Ovary (tissue), 9 donors: ENCODE results near the gene LRMDA. TPM values are rescaled to one million over a fixed set of nuclear protein-coding genes. Genes with fewer than 3 reads are reported as not detected.

Source experiments
- DNase-seq, 5 donors: peaks; one replicate each; pipeline ENCODE4 v3.0.0-alpha.2; 2019 to 2020
- H3K27ac ChIP-seq, 2 donors: fragments of 200-600 bp; one replicate each; pipeline versions ENCODE4 v1.5.1 to v1.8.0; 2019 to 2022
- H3K27me3 ChIP-seq: fragments of 200-600 bp; one replicate; pipeline ENCODE4 v1.8.0; 2022
- H3K36me3 ChIP-seq: fragments of 200-600 bp; sonication (generic); one replicate; pipeline ENCODE4 v1.5.1; 2019
- H3K4me1 ChIP-seq: one replicate; pipeline ENCODE4 v1.8.1; 2013; ENCODE audit warnings: mild to moderate bottlenecking, moderate library complexity; ENCODE audit not compliant: insufficient read depth
- H3K4me3 ChIP-seq: fragments of 200-600 bp; sonication (generic); one replicate; pipeline ENCODE4 v1.5.1; 2017
- H3K9me3 ChIP-seq, 2 donors: fragments of 200-600 bp in 1 of 2; sonication (generic) in 1 of 2; one replicate each; pipeline versions ENCODE4 v1.5.1 to v1.8.1; 2013 to 2019; ENCODE audit warnings: mild to moderate bottlenecking in 1 of 2, moderate library complexity in 1 of 2
- CTCF ChIP-seq, 3 donors: fragments of 450-650 bp in 2 of 3; fragments of 200-600 bp in 1 of 3; IDR thresholded peaks; one replicate each; pipeline versions ENCODE4 v1.5.1 to v1.8.0; 2016 to 2022; ENCODE audit warnings: antibody characterized with exemption in 3 of 3, mild to moderate bottlenecking in 1 of 3
- EP300 ChIP-seq: sonication (generic); formaldehyde crosslinking; IDR thresholded peaks from one replicate; pipeline ENCODE4 v1.6.1; 2017; ENCODE audit warnings: antibody characterized with exemption
- POLR2A ChIP-seq: fragments of 450-650 bp; IDR thresholded peaks from one replicate; pipeline ENCODE4 v1.6.1; 2017; ENCODE audit warnings: antibody characterized with exemption, mild to moderate bottlenecking, moderate library complexity
- WGBS, 3 donors: extraction: QIAGEN DNeasy Blood & Tissue Kit in 1 of 3; methylation state at CpG; one replicate each; pipeline versions ENCODE4 v1.1.5 to v1.1.7; 2013 to 2017; 5-methylcytosine and 5-hydroxymethylcytosine counted together
- intact Hi-C, 4 donors: fragments of 100-400 bp; cut with DNase I; formaldehyde crosslinking; loops; one replicate each; pipeline versions ENCODE4 v1.11.0 to v1.15.1; 2022 to 2023
- polyA plus RNA-seq, 2 donors: library from polyadenylated mRNA; stranded (reverse); fragments of 200-250 nt in 1 of 2; fragments of 350-450 nt in 1 of 2; fragmentation: Illumina TruSeq in 1 of 2; extraction: RNeasy Lipid Tissue Mini Kit (QIAGEN cat#74804) in 1 of 2; gene quantifications; one replicate each; pipeline ENCODE4 v1.2.3, GENCODE V29; 2013 to 2014
- total RNA-seq, 7 donors: library from RNA; depleted of rRNA in 2 of 7; stranded (reverse); fragments of >200 nt in 2 of 7; fragmentation: NEBNext Ultra II Directional in 3 of 7; extraction: Animal tissue kit (Norgen Biotek cat#: 25700) in 3 of 7; gene quantifications; one replicate each; pipeline versions ENCODE4 v1.1.0 to v1.2.4, GENCODE V29; 2016 to 2023
- donor health status: DM: no; HTN: no; CAD: no; lungs with moderate emphysema.
- donor health status: DM: no; HTN: no; CAD: no.
- donor health status: Bipolar disorder and iron deficiency.
- donor health status: DM: yes; HTN: yes; CAD: no.
- donor health status: DM: no; HTN: no; CAD: no.
- donor health status: DM: yes; HTN: yes; CAD: no.

LRMDA gene
- total and polyA plus RNA-seq, 9 donors: 14.8 to 30.7 (median 22.9) TPM

GRCh38 chr10:76281659-76282058 lies 850.2 kb downstream of the LRMDA start:
- Histone ChIP-seq H3K36me3 (no peaks in the 10 kb centered on the region), H3K27me3 (no peaks in the 10 kb centered on the region), H3K4me3 (no peak overlapping the region), H3K27ac (no peak overlapping the region), H3K4me1 (peaks cover 7% of the 10 kb centered on the region), H3K9me3 (no peaks in the 10 kb centered on the region)
- intact Hi-C loops: no loop called here
- no peak for TF ChIP-seq POLR2A
- no peak for TF ChIP-seq EP300
- TF ChIP-seq CTCF (IDR thresholded peaks at IDR 0.05): no peak
- no peak for DNase-seq

GRCh38 chr10:76282061-76283025 lies 850.9 kb downstream of the LRMDA start:
- 35 to 47% (median 41%) methylated on average over 13 of the region's 13 CpGs for WGBS, 3 donors
- H3K27ac ChIP-seq: no peak overlapping the region
- H3K36me3 ChIP-seq: no peaks in the 10 kb centered on the region
- DNase-seq: no peak
- no peaks in the 10 kb centered on the region for H3K27me3 ChIP-seq
- peaks cover 7% of the 10 kb centered on the region for H3K4me1 ChIP-seq
- H3K9me3 ChIP-seq: no peaks in the 10 kb centered on the region
- TF ChIP-seq POLR2A (no peak), CTCF (IDR thresholded peaks at IDR 0.05) (no peak), EP300 (no peak)
- intact Hi-C loops: no loop called here
- no peak overlapping the region for H3K4me3 ChIP-seq

- Histone ChIP-seq H3K36me3 (no peaks in the 10 kb centered on the region), H3K4me3 (no peak overlapping the region), H3K9me3 (no peaks in the 10 kb centered on the region), H3K4me1 (peaks cover 7% of the 10 kb centered on the region), H3K27ac (no peak overlapping the region), H3K27me3 (no peaks in the 10 kb centered on the region)
- no peak for DNase-seq
- intact Hi-C loops: no loop called here
- 94 to 100% (median 100%) methylated on average over 2 of the region's 2 CpGs for WGBS, 3 donors
- TF ChIP-seq POLR2A: no peak
- no peak for TF ChIP-seq CTCF (IDR thresholded peaks at IDR 0.05)
- no peak for TF ChIP-seq EP300
Observed at GRCh38 chr10:76284351-76284750, 852.9 kb downstream of the LRMDA start.

- intact Hi-C loops: no loop called here
Observed at GRCh38 chr10:76285012-76285411, 853.6 kb downstream of the LRMDA start.

More at GRCh38 chr10:76285012-76285411, 853.6 kb downstream of the LRMDA start:
- Histone ChIP-seq H3K4me1 (peaks cover 7% of the 10 kb centered on the region), H3K27me3 (no peaks in the 10 kb centered on the region), H3K27ac (no peak overlapping the region), H3K4me3 (no peak overlapping the region), H3K36me3 (no peaks in the 10 kb centered on the region), H3K9me3 (no peaks in the 10 kb centered on the region)
- DNase-seq: no peak
- no peak for TF ChIP-seq EP300
- no peak for TF ChIP-seq CTCF (IDR thresholded peaks at IDR 0.05)
- no peak for TF ChIP-seq POLR2A
- WGBS, 3 donors: 68 to 89% (median 77%) methylated on average over 1 of the region's 1 CpG
